A549 (cell line): ENCODE data around the gene ZFHX3. TPM values are rescaled to one million over a fixed set of nuclear protein-coding genes. Genes with fewer than 3 reads are reported as not detected.

ENCODE experiments used
- ATAC-seq, 2 experiments: fragments of 200-7000 bp in 1 of 2; fragments of >200 bp in 1 of 2; cut with Nextera tagmentation in 1 of 2; cut with Tn5 transposase in 1 of 2; 3 replicates each; pipeline versions ENCODE4 v1.8.0 to v1.9.1; 2018 to 2020; ENCODE audit warnings: mild to moderate bottlenecking in 1 of 2, moderate library complexity in 1 of 2
- CTCF ChIA-PET: fragments of 300-600 bp; sonication (Branson Sonifier 250); formaldehyde crosslinking; extraction: SDS; loops from one replicate; lab custom pipeline; 2021; ENCODE audit warnings: antibody characterized with exemption, inconsistent platforms; lab: Yijun Ruan, JAX
- POLR2A ChIA-PET: fragments of 350-600 bp; formaldehyde crosslinking; extraction: SDS; loops from one replicate; lab custom pipeline; 2021; ENCODE audit warnings: antibody characterized with exemption, inconsistent platforms; lab: Yijun Ruan, JAX
- DNase-seq, 2 experiments: peaks; one replicate each; pipeline versions ENCODE4 v3.0.0 to v3.0.0-alpha.2; 2011 to 2016; ENCODE audit warnings: low read depth in 1 of 2, low spot score in 1 of 2
- FAIRE-seq: peaks from 2 replicates; lab custom pipeline; 2011; peaks lifted over from hg19 to GRCh38; lab: Jason Lieb, UNC
- H3K27ac ChIP-seq, 2 experiments: fragments of >200 bp; sonication (Bioruptor Twin); formaldehyde crosslinking; 3 replicates each; pipeline ENCODE4 v1.5.1; 2016 to 2017
- H3K4me1 ChIP-seq: fragments of >200 bp; sonication (Bioruptor Twin); formaldehyde crosslinking; 3 replicates; pipeline ENCODE4 v1.6.1; 2016
- H3K4me2 ChIP-seq: fragments of >200 bp; sonication (Bioruptor Twin); formaldehyde crosslinking; 3 replicates; pipeline ENCODE4 v1.6.1; 2016
- H3K4me3 ChIP-seq: fragments of >200 bp; sonication (Bioruptor Twin); formaldehyde crosslinking; 3 replicates; pipeline ENCODE4 v1.5.1; 2016
- H3K9me3 ChIP-seq: fragments of >200 bp; sonication (Bioruptor Twin); formaldehyde crosslinking; 3 replicates; pipeline ENCODE4 v1.6.1; 2016
- ATOH8 ChIP-seq: fragments of 250-450 bp; sonication (Bioruptor Pico); IDR thresholded peaks from 2 replicates; pipeline ENCODE4 v1.5.0; 2020; ENCODE audit warnings: low read depth, mild to moderate bottlenecking, moderate library complexity
- BCL3 ChIP-seq: fragments of >200 bp; sonication (Bioruptor Twin); formaldehyde crosslinking; IDR thresholded peaks from 3 replicates; pipeline ENCODE4 v1.6.1; 2016
- CHD2 ChIP-seq: fragments of 150-350 bp; IDR thresholded peaks from 2 replicates; pipeline ENCODE4 v1.6.1; 2014; ENCODE audit warnings: low read length; ENCODE audit not compliant: partially characterized antibody
- CHD4 ChIP-seq: fragments of 200-600 bp; sonication (generic); IDR thresholded peaks from 2 replicates; pipeline ENCODE4 v1.6.1; 2016; ENCODE audit warnings: antibody characterized with exemption, mild to moderate bottlenecking, borderline replicate concordance
- CTCF ChIP-seq: fragments of >200 bp; sonication (Bioruptor Twin); formaldehyde crosslinking; IDR thresholded peaks from 3 replicates; pipeline ENCODE4 v1.5.1; 2016
- E2F6 ChIP-seq: IDR thresholded peaks from 2 replicates; pipeline ENCODE4 v1.6.1; 2012; ENCODE audit warnings: low read depth, borderline replicate concordance
- EHF ChIP-seq: fragments of 250-450 bp; sonication (Bioruptor Pico); IDR thresholded peaks from 2 replicates; pipeline ENCODE4 v1.5.0; 2020; ENCODE audit warnings: mild to moderate bottlenecking
- EHMT2 ChIP-seq: fragments of 200-600 bp; sonication (generic); IDR thresholded peaks from 2 replicates; pipeline ENCODE4 v1.6.1; 2016; ENCODE audit warnings: antibody characterized with exemption, low read depth, mild to moderate bottlenecking, moderate library complexity
- ELK1 ChIP-seq: fragments of 150-350 bp; IDR thresholded peaks from 2 replicates; pipeline ENCODE4 v1.6.1; 2014; ENCODE audit warnings: low read depth, mild to moderate bottlenecking, low read length
- FOSL2 ChIP-seq, 2 experiments: fragments of 450-650 bp in 1 of 2; fragments of >200 bp in 1 of 2; sonication (Bioruptor Twin) in 1 of 2; formaldehyde crosslinking; IDR thresholded peaks; 2 replicates each; pipeline versions ENCODE4 v1.5.0 to v1.6.1; 2016 to 2020; ENCODE audit warnings: mild to moderate bottlenecking in 1 of 2, moderate library complexity in 1 of 2
- GATA3 ChIP-seq: IDR thresholded peaks from 2 replicates; pipeline ENCODE4 v1.6.1; 2012; ENCODE audit warnings: borderline replicate concordance
- HOXB5 ChIP-seq: fragments of 250-450 bp; sonication (Bioruptor Pico); IDR thresholded peaks from 2 replicates; pipeline ENCODE4 v1.5.0; 2020; ENCODE audit warnings: mild to moderate bottlenecking, moderate library complexity
- JUN ChIP-seq, 2 experiments: fragments of >200 bp; sonication (Bioruptor Twin); formaldehyde crosslinking; IDR thresholded peaks; 2 replicates in 1 of 2; 3 replicates in 1 of 2; pipeline ENCODE4 v1.6.1; 2016 to 2017
- JUNB ChIP-seq: fragments of >200 bp; sonication (Bioruptor Twin); formaldehyde crosslinking; IDR thresholded peaks from 2 replicates; pipeline ENCODE4 v1.6.1; 2016
- MYC ChIP-seq: IDR thresholded peaks from 2 replicates; pipeline ENCODE4 v1.6.1; 2012; ENCODE audit warnings: mild to moderate bottlenecking, inconsistent platforms, low read length, improper control_type of control experiment, borderline replicate concordance
- RNF2 ChIP-seq: fragments of 200-600 bp; sonication (generic); IDR thresholded peaks from 2 replicates; pipeline ENCODE4 v1.6.1; 2016; ENCODE audit warnings: low read depth, mild to moderate bottlenecking, antibody characterized with exemption, moderate library complexity, borderline replicate concordance
- TFCP2L1 ChIP-seq: fragments of 250-450 bp; sonication (Bioruptor Pico); IDR thresholded peaks from 2 replicates; pipeline ENCODE4 v1.5.0; 2021; ENCODE audit warnings: mild to moderate bottlenecking
- USF2 ChIP-seq: fragments of 450-650 bp; IDR thresholded peaks from 2 replicates; pipeline ENCODE4 v1.6.1; 2014; ENCODE audit warnings: antibody characterized with exemption
- ZFP36 ChIP-seq: fragments of 450-650 bp; IDR thresholded peaks from 2 replicates; pipeline ENCODE4 v1.6.1; 2014; ENCODE audit warnings: borderline replicate concordance; ENCODE audit not compliant: partially characterized antibody
- WGBS: methylation state at CpG from one replicate; pipeline ENCODE4 v1.1.6; 2017; ENCODE audit errors: missing lambda C conversion rate; 5-methylcytosine and 5-hydroxymethylcytosine counted together
- polyA plus RNA-seq, 4 experiments: library from polyadenylated mRNA; depleted of rRNA in 3 of 4; stranded (reverse); fragments of >200 nt; fragmentation: RNase III in 1 of 4; extraction: RNeasy Plus Mini Kit Qiagen cat#74134 plus additional on column Dnase treatment in 1 of 4; gene quantifications; 2 replicates in 3 of 4; 3 replicates in 1 of 4; pipeline ENCODE4 v1.2.3, GENCODE V29; 2011 to 2017

The ZFHX3 gene
- polyA plus RNA-seq, 2 of the 4 experiments (the other 2 are of a cell fraction) = 3.9 to 6.5 TPM

GRCh38 chr16:72946474-72947194, 101.3 kb downstream of the ZFHX3 start:
- H3K27ac ChIP-seq = no peak overlapping the region
- H3K4me2 ChIP-seq = no peak overlapping the region
- POLR2A ChIA-PET = no interaction called here
- no peaks in the 10 kb centered on the region for H3K4me1 ChIP-seq
- CTCF ChIA-PET = interaction anchor here (0.5 to 1.5 kb wide), 3 partner anchors 10 to 230 kb away, joined by 3 to 5 read pairs (median 5); no protein-coding TSS in a partner anchor
- DNase-seq = no peak
- WGBS = 82% methylated on average over 15 of the region's 15 CpGs
- H3K4me3 ChIP-seq = no peak overlapping the region
- no peak for FAIRE-seq
- TF ChIP-seq RNF2 = no peak
- TF ChIP-seq CHD2 = no peak
- TF ChIP-seq, all 56 proteins: peak for 0
- no peaks in the 10 kb centered on the region for H3K9me3 ChIP-seq
- no peak for ATAC-seq

GRCh38 chr16:72946063-72946462, 101.9 kb downstream of the ZFHX3 start:
- whole genome bisulfite sequencing = 65% methylated on average over 3 of the region's 3 CpGs
- Histone ChIP-seq H3K4me3 (no peak overlapping the region), H3K9me3 (no peaks in the 10 kb centered on the region), H3K4me1 (no peaks in the 10 kb centered on the region), H3K4me2 (no peak overlapping the region), H3K27ac (no peak overlapping the region)
- TF ChIP-seq JUNB = no peak
- no peak for TF ChIP-seq GATA3
- TF ChIP-seq CHD2 = no peak
- no peak for TF ChIP-seq EHMT2
- TF ChIP-seq USF2 = no peak
- TF ChIP-seq FOSL2 (IDR thresholded peaks at IDR 0.05) = no peak
- no peak for TF ChIP-seq FOSL2 (CRISPR knock-in tag; IDR thresholded peaks at IDR 0.05)
- no peak for TF ChIP-seq CTCF
- no peak for TF ChIP-seq BCL3
- no peak for TF ChIP-seq E2F6
- TF ChIP-seq CHD4 = no peak
- no peak for TF ChIP-seq ELK1
- TF ChIP-seq EHF (CRISPR knock-in tag) = no peak
- no peak for TF ChIP-seq HOXB5 (CRISPR knock-in tag)
- no peak for TF ChIP-seq TFCP2L1 (CRISPR knock-in tag)
- no peak for TF ChIP-seq JUN (IDR thresholded peaks at IDR 0.05)
- no peak for TF ChIP-seq ZFP36
- no peak for TF ChIP-seq MYC
- no peak for TF ChIP-seq ATOH8 (CRISPR knock-in tag)
- FAIRE-seq (no peak), ATAC-seq (no peak; a peak in 1 of 6 replicates), DNase-seq (no peak)
- POLR2A ChIA-PET = no interaction called here
- CTCF ChIA-PET = interaction anchor here (1.0 to 1.5 kb wide), 2 partner anchors 9 to 19 kb away, joined by 3 to 5 read pairs; no protein-coding TSS in a partner anchor
